K562 (cell line): ENCODE measurements around the gene CCDC47. TPM values are rescaled to one million over a fixed set of nuclear protein-coding genes. Genes with fewer than 3 reads are reported as not detected.
A peak's percentile ranks its signal among the peaks of the same experiment; 100 is the strongest.

Source experiments
- ATAC-seq: fragments of 200-7000 bp; cut with Tn5 transposase; 3 replicates; pipeline ENCODE4 v1.9.1; 2020; ENCODE audit warnings: moderate library complexity
- BruUV-seq: library from RNA; stranded (reverse); fragments of 400-500 nt; replicated peaks from 2 replicates; lab custom pipeline; 2021; lab: Mats Ljungman, UMichigan
- CTCF ChIA-PET: fragments of 300-600 bp; formaldehyde crosslinking; extraction: SDS; loops from one replicate; lab custom pipeline; 2021; ENCODE audit warnings: low intra/inter-chr PET ratio; lab: Yijun Ruan, JAX
- POLR2A ChIA-PET: fragments of 300-600, 350-650 bp; sonication (Branson Sonifier 250); formaldehyde crosslinking; extraction: SDS; loops from one replicate; lab custom pipeline; 2021; ENCODE audit warnings: antibody characterized with exemption, inconsistent platforms; lab: Yijun Ruan, JAX
- DNase-seq, 4 experiments: peaks; one replicate each; pipeline versions ENCODE4 v3.0.0 to v3.0.0-alpha.2; 2011 to 2018; ENCODE audit warnings: low spot score in 3 of 4, mixed read lengths in 3 of 4; ENCODE audit errors: extremely low read depth in 1 of 4
- FAIRE-seq: peaks from 2 replicates; lab custom pipeline; 2011; peaks lifted over from hg19 to GRCh38; lab: Jason Lieb, UNC
- H2AFZ ChIP-seq: 2 replicates; pipeline ENCODE4 v1.6.0; 2011; ENCODE audit warnings: low read depth, low read length, control low read depth, inconsistent platforms
- H3K27ac ChIP-seq: fragments of 200-600 bp; 3 replicates; pipeline ENCODE4 v1.8.0; 2011; ENCODE audit warnings: low read depth, mild to moderate bottlenecking, control low read depth, inconsistent platforms, low read length, moderate library complexity, mixed read lengths; ENCODE audit errors: extremely low read depth
- H3K27me3 ChIP-seq, 2 experiments: fragments of 300-600 bp in 1 of 2; 2 replicates in 1 of 2; 3 replicates in 1 of 2; pipeline versions ENCODE4 v1.6.0 to v1.8.0; 2011; ENCODE audit warnings: inconsistent platforms in 2 of 2, low read length in 2 of 2, mild to moderate bottlenecking in 1 of 2, mixed read lengths in 1 of 2, moderate library complexity in 1 of 2; ENCODE audit not compliant: control insufficient read depth in 2 of 2, insufficient read depth in 2 of 2
- H3K36me3 ChIP-seq: fragments of 300-600 bp; 3 replicates; pipeline ENCODE4 v1.8.0; 2011; ENCODE audit warnings: mild to moderate bottlenecking, low read length, inconsistent platforms; ENCODE audit not compliant: control insufficient read depth, insufficient read depth
- H3K4me1 ChIP-seq, 2 experiments: fragments of 200-600 bp in 1 of 2; replicated peaks in 1 of 2; 2 replicates in 1 of 2; 3 replicates in 1 of 2; pipeline versions ENCODE4 v1.5.1 to v1.8.0; 2011; ENCODE audit warnings: inconsistent platforms in 2 of 2, low read length in 2 of 2, mild to moderate bottlenecking in 1 of 2, mixed read lengths in 1 of 2, moderate library complexity in 1 of 2; ENCODE audit not compliant: control insufficient read depth in 2 of 2, insufficient read depth in 2 of 2
- H3K4me2 ChIP-seq: 2 replicates; pipeline ENCODE4 v1.6.1; 2011; ENCODE audit warnings: low read length, control low read depth, inconsistent platforms, mixed read lengths; ENCODE audit not compliant: insufficient read depth
- H3K4me3 ChIP-seq: fragments of 200-600 bp; sonication (generic), shearing (Covaris generic); 2 replicates; pipeline ENCODE4 v1.5.1; 2016; ENCODE audit warnings: control low read depth, inconsistent platforms
- H3K79me2 ChIP-seq: fragments of 200-600 bp; 3 replicates; pipeline ENCODE4 v1.8.0; 2011; ENCODE audit warnings: low read length, inconsistent platforms; ENCODE audit not compliant: control insufficient read depth, insufficient read depth
- H3K9ac ChIP-seq, 2 experiments: 2 replicates each; pipeline versions ENCODE4 v1.6.0 to v1.6.1; 2011; ENCODE audit warnings: low read depth in 2 of 2, low read length in 2 of 2, control low read depth in 1 of 2, inconsistent platforms in 1 of 2, mild to moderate bottlenecking in 1 of 2, mixed read lengths in 1 of 2; ENCODE audit not compliant: insufficient read depth in 1 of 2
- H3K9me1 ChIP-seq: one replicate; pipeline ENCODE4 v1.6.0; 2011; ENCODE audit warnings: inconsistent platforms, mild to moderate bottlenecking, low read length, moderate library complexity; ENCODE audit not compliant: control insufficient read depth, insufficient read depth
- H3K9me3 ChIP-seq: replicated peaks from 2 replicates; pipeline ENCODE4 v1.5.1; 2011; ENCODE audit warnings: low read depth, low read length, inconsistent platforms; ENCODE audit not compliant: control insufficient read depth, insufficient read depth
- H4K20me1 ChIP-seq: replicated peaks from 2 replicates; pipeline ENCODE4 v1.6.1; 2011; ENCODE audit warnings: low read length, inconsistent platforms, mixed read lengths; ENCODE audit not compliant: control insufficient read depth, insufficient read depth
- DDX20 ChIP-seq: fragments of 450-650 bp; IDR thresholded peaks from 2 replicates; pipeline ENCODE4 v1.6.1; 2016; ENCODE audit warnings: missing genetic modification characterization, low read depth, mild to moderate bottlenecking, missing compliant biosample characterization, moderate library complexity
- HDAC1 ChIP-seq, 2 experiments: fragments of 450-650 bp; IDR thresholded peaks; 2 replicates each; pipeline ENCODE4 v1.6.1; 2016 to 2017; ENCODE audit warnings: inconsistent platforms in 1 of 2, mild to moderate bottlenecking in 1 of 2, moderate library complexity in 1 of 2
- PHB2 ChIP-seq: fragments of 450-650 bp; IDR thresholded peaks from 2 replicates; pipeline ENCODE4 v1.6.1; 2017; ENCODE audit warnings: low read depth
- RFX7 ChIP-seq: fragments of 250-450 bp; sonication (Bioruptor Pico); IDR thresholded peaks from 2 replicates; pipeline ENCODE4 v1.5.1; 2021; ENCODE audit warnings: mild to moderate bottlenecking
- ZBTB17 ChIP-seq: fragments of 450-650 bp; formaldehyde crosslinking; IDR thresholded peaks from 2 replicates; pipeline ENCODE4 v1.4.0; 2020; ENCODE audit warnings: mild to moderate bottlenecking
- ZNF75A ChIP-seq: fragments of 450-650 bp; formaldehyde crosslinking; IDR thresholded peaks from 2 replicates; pipeline ENCODE4 v1.4.0; 2020; ENCODE audit warnings: mild to moderate bottlenecking
- WGBS: fragments of 100-300 bp; shearing (Covaris generic); methylation state at CpG from one replicate; pipeline ENCODE4 v1.1.6; 2016; ENCODE audit warnings: low coverage, mixed read lengths; ENCODE audit not compliant: insufficient coverage; ENCODE audit errors: missing lambda C conversion rate; 5-methylcytosine and 5-hydroxymethylcytosine counted together
- in situ Hi-C: fragments of 300-500 bp; cut with MboI; formaldehyde crosslinking; loops from 4 replicates; pipeline ENCODE4 v1.15.0; 2018; ENCODE audit warnings: inconsistent platforms, mixed read lengths
- intact Hi-C: fragments of 100-400 bp; cut with micrococcal nuclease; formaldehyde crosslinking; loops from 2 replicates; pipeline ENCODE4 v1.14.2; 2022
- polyA plus RNA-seq, 8 experiments: library from polyadenylated mRNA; depleted of rRNA in 4 of 8; stranded (reverse) in 5 of 8; unstranded in 3 of 8; fragments of >200 nt; fragmentation: Nextera tagmentation in 2 of 8; fragmentation: Illumina TruSeq in 1 of 8; extraction: Ambion mirVana in 2 of 8; extraction: Trizol in 1 of 8; gene quantifications; 2 replicates each; pipeline versions ENCODE4 v1.2.1 to v1.2.3, GENCODE V29; 2011 to 2014; ENCODE audit warnings: inconsistent platforms in 1 of 8, missing spikeins in 1 of 8
- total RNA-seq, 7 experiments: library from RNA; depleted of rRNA in 6 of 7; stranded (reverse); fragments of >200 nt in 6 of 7; fragmentation: Illumina TruSeq in 2 of 7; extraction: Trizol in 2 of 7; gene quantifications; 2 replicates each; pipeline versions ENCODE4 v1.2.1 to v1.2.3, GENCODE V29; 2011 to 2021; ENCODE audit warnings: low replicate concordance in 1 of 7
- TF ChIP-seq, protein P1 (sequence below): fragments of 200-800 bp; sonication (Bioruptor generic); IDR thresholded peaks from 2 replicates; pipeline ENCODE4 v1.6.1; 2017; ENCODE audit warnings: missing genetic modification characterization, missing compliant biosample characterization
- TF ChIP-seq, protein P2 (sequence below): sonication (generic); formaldehyde crosslinking; IDR thresholded peaks from 2 replicates; pipeline ENCODE4 v1.8.0; 2022; ENCODE audit warnings: mild to moderate bottlenecking, missing genetic modification reagents
- TF ChIP-seq, protein P3 (sequence below): fragments of 450-650 bp; IDR thresholded peaks from 2 replicates; pipeline ENCODE4 v1.6.1; 2018; ENCODE audit not compliant: partially characterized antibody

CCDC47 gene
- total and polyA plus RNA-seq, 9 of the 15 experiments (the other 6 are each of a cell fraction or from before 2014, with no cell fraction given): 15.5 to 162 (median 122) TPM

DNA sequence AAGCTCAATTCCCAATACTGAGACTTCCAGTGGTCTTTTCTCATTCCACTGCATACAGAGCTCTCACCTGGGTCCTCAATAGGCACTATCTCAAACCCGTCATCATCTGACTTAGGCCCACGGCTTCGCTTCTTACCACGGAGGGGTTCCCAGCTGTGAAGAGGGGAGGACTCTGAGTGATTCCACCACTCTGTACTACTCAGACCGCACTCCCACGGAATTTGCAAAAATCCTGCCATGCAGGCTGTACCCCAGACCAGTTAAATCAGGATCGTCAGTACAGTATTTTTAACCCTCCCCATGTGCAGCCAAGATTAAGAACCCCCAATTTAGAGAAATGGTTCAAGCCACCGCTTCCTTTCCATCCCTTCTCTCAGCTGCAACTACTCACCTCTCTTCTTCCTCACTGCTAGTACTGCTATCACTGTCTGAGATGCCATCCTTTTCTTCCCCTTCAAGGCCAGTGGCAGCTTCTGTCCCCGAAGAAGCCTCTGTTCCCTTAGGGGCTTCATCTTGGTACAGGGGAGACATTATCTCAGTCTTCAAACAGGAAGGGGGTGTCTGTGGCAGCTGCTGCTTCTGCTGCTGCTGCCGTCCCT lies 47.7 kb upstream of the CCDC47 start:
- Histone ChIP-seq H3K36me3 (peaks cover 99% of the 10 kb centered on the region), H3K27ac (no peak overlapping the region), H2AFZ (no peak overlapping the region), H3K9ac (no peak overlapping the region; a peak in 1 of 4 replicates), H4K20me1 (peaks cover 6% of the 10 kb centered on the region; the same call in 1 of the 2 replicates), H3K4me3 (no peak overlapping the region), H3K4me2 (no peak overlapping the region), H3K9me3 (no peaks in the 10 kb centered on the region), H3K79me2 (peaks cover 10% of the 10 kb centered on the region), H3K27me3 (no peaks in the 10 kb centered on the region), H3K9me1 (no peaks in the 10 kb centered on the region), H3K4me1 (peaks cover 0 to 4% of the 10 kb centered on the region in 2 experiments; a peak in 3 of 5 replicates)
- no TSS peak for BruUV-seq
- no peak for DNase-seq
- in situ Hi-C loops: no loop called here
- FAIRE-seq: no peak
- 87% methylated on average over 10 of the region's 10 CpGs for WGBS
- CTCF ChIA-PET: no interaction called here
- ATAC-seq: peak; percentile 18
- POLR2A ChIA-PET: interaction anchor here (0.6 to 2.0 kb wide), 9 partner anchors 8 to 195 kb away, joined by 3 to 6 read pairs (median 5); partner anchors contain the start of genes CCDC47 and DDX42
- intact Hi-C loops: no loop called here
- TF ChIP-seq DDX20 (no peak), RFX7 (CRISPR knock-in tag) (no peak), PHB2 (no peak), HDAC1 (IDR thresholded peaks at IDR 0.05) (no peak), ZBTB17 (CRISPR knock-in tag) (no peak), ZNF75A (CRISPR knock-in tag) (no peak)
- TF ChIP-seq, protein P1, sequence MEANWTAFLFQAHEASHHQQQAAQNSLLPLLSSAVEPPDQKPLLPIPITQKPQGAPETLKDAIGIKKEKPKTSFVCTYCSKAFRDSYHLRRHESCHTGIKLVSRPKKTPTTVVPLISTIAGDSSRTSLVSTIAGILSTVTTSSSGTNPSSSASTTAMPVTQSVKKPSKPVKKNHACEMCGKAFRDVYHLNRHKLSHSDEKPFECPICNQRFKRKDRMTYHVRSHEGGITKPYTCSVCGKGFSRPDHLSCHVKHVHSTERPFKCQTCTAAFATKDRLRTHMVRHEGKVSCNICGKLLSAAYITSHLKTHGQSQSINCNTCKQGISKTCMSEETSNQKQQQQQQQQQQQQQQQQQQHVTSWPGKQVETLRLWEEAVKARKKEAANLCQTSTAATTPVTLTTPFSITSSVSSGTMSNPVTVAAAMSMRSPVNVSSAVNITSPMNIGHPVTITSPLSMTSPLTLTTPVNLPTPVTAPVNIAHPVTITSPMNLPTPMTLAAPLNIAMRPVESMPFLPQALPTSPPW (CRISPR knock-in tag): no peak
- TF ChIP-seq, protein P2, sequence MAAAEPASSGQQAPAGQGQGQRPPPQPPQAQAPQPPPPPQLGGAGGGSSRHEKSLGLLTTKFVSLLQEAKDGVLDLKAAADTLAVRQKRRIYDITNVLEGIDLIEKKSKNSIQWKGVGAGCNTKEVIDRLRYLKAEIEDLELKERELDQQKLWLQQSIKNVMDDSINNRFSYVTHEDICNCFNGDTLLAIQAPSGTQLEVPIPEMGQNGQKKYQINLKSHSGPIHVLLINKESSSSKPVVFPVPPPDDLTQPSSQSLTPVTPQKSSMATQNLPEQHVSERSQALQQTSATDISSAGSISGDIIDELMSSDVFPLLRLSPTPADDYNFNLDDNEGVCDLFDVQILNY (CRISPR knock-in tag): no peak
- TF ChIP-seq, protein P3, sequence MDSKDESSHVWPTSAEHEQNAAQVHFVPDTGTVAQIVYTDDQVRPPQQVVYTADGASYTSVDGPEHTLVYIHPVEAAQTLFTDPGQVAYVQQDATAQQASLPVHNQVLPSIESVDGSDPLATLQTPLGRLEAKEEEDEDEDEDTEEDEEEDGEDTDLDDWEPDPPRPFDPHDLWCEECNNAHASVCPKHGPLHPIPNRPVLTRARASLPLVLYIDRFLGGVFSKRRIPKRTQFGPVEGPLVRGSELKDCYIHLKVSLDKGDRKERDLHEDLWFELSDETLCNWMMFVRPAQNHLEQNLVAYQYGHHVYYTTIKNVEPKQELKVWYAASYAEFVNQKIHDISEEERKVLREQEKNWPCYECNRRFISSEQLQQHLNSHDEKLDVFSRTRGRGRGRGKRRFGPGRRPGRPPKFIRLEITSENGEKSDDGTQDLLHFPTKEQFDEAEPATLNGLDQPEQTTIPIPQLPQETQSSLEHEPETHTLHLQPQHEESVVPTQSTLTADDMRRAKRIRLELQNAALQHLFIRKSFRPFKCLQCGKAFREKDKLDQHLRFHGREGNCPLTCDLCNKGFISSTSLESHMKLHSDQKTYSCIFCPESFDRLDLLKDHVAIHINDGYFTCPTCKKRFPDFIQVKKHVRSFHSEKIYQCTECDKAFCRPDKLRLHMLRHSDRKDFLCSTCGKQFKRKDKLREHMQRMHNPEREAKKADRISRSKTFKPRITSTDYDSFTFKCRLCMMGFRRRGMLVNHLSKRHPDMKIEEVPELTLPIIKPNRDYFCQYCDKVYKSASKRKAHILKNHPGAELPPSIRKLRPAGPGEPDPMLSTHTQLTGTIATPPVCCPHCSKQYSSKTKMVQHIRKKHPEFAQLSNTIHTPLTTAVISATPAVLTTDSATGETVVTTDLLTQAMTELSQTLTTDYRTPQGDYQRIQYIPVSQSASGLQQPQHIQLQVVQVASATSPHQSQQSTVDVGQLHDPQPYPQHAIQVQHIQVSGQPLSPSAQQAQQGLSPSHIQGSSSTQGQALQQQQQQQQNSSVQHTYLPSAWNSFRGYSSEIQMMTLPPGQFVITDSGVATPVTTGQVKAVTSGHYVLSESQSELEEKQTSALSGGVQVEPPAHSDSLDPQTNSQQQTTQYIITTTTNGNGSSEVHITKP: peak; percentile 87
